HepG2 (cell line): ENCODE measurements around the gene TNFSF10. TPM values are rescaled to one million over a fixed set of nuclear protein-coding genes. Genes with fewer than 3 reads are reported as not detected.

Source experiments
- CERS6 ChIP-seq: sonication (generic); formaldehyde crosslinking; IDR thresholded peaks from 2 replicates; pipeline ENCODE4 v1.5.0; 2020; ENCODE audit warnings: missing genetic modification reagents
- FIP1L1 ChIP-seq: fragments of 200-400 bp; formaldehyde crosslinking; IDR thresholded peaks from 2 replicates; pipeline ENCODE4 v1.6.1; 2018; ENCODE audit warnings: low read depth, mild to moderate bottlenecking, low read length, moderate library complexity, borderline replicate concordance; ENCODE audit not compliant: insufficient read depth
- HNF4G ChIP-seq, 2 experiments: sonication (generic) in 1 of 2; formaldehyde crosslinking in 1 of 2; IDR thresholded peaks; 2 replicates each; pipeline versions ENCODE4 v1.4.0 to v1.6.1; 2011 to 2020; ENCODE audit warnings: borderline replicate concordance in 2 of 2, low read depth in 2 of 2, mild to moderate bottlenecking in 2 of 2, low read length in 1 of 2, missing genetic modification reagents in 1 of 2, moderate library complexity in 1 of 2
- HNRNPH1 ChIP-seq: fragments of 200-400 bp; formaldehyde crosslinking; optimal IDR thresholded peaks from 2 replicates; pipeline ENCODE3; 2017; ENCODE audit warnings: mild to moderate bottlenecking, low read depth, low read length
- IRF9 ChIP-seq: sonication (generic); formaldehyde crosslinking; IDR thresholded peaks from 2 replicates; pipeline ENCODE4 v1.8.0; 2022; ENCODE audit warnings: missing genetic modification reagents, mild to moderate bottlenecking, borderline replicate concordance
- MLXIP ChIP-seq: sonication (generic); formaldehyde crosslinking; IDR thresholded peaks from 2 replicates; pipeline ENCODE4 v1.9.0; 2021; ENCODE audit warnings: missing genetic modification reagents, borderline replicate concordance
- NFIB ChIP-seq: sonication (generic); formaldehyde crosslinking; IDR thresholded peaks from 2 replicates; pipeline ENCODE4 v1.9.0; 2021; ENCODE audit warnings: missing genetic modification reagents, mild to moderate bottlenecking, borderline replicate concordance
- SP1 ChIP-seq, 2 experiments: fragments of 450-650 bp in 1 of 2; sonication (generic) in 1 of 2; formaldehyde crosslinking in 1 of 2; IDR thresholded peaks; 2 replicates each; pipeline versions ENCODE4 v1.4.0 to v1.6.1; 2016 to 2020; ENCODE audit warnings: missing genetic modification reagents in 1 of 2
- ZBTB33 ChIP-seq: sonication (generic); formaldehyde crosslinking; IDR thresholded peaks from 2 replicates; pipeline ENCODE4 v1.4.0; 2020; ENCODE audit warnings: missing genetic modification reagents
- ZNF121 ChIP-seq: sonication (generic); formaldehyde crosslinking; IDR thresholded peaks from 2 replicates; pipeline ENCODE4 v1.5.0; 2020; ENCODE audit warnings: mild to moderate bottlenecking, missing genetic modification reagents
- ZNF556 ChIP-seq: sonication (generic); formaldehyde crosslinking; IDR thresholded peaks from 2 replicates; pipeline ENCODE4 v1.4.0; 2020; ENCODE audit warnings: mild to moderate bottlenecking, missing genetic modification reagents, borderline replicate concordance
- ZNF607 ChIP-seq: sonication (generic); formaldehyde crosslinking; IDR thresholded peaks from 2 replicates; pipeline ENCODE4 v1.5.1; 2020; ENCODE audit warnings: missing genetic modification reagents, mild to moderate bottlenecking, borderline replicate concordance
- ZNF616 ChIP-seq: sonication (generic); formaldehyde crosslinking; IDR thresholded peaks from 2 replicates; pipeline ENCODE4 v1.5.0; 2020; ENCODE audit warnings: low read depth, mild to moderate bottlenecking, missing genetic modification reagents
- ZNF704 ChIP-seq: sonication (generic); formaldehyde crosslinking; IDR thresholded peaks from 2 replicates; pipeline ENCODE4 v1.8.1; 2023; ENCODE audit warnings: mild to moderate bottlenecking, inconsistent platforms, moderate library complexity, missing genetic modification reagents, borderline replicate concordance
- ZNF724P ChIP-seq: sonication (generic); formaldehyde crosslinking; IDR thresholded peaks from 2 replicates; pipeline ENCODE4 v1.8.0; 2022; ENCODE audit warnings: missing genetic modification reagents, borderline replicate concordance
- ZNF83 ChIP-seq: sonication (generic); formaldehyde crosslinking; IDR thresholded peaks from 2 replicates; pipeline ENCODE4 v1.4.0; 2020; ENCODE audit warnings: missing genetic modification reagents, mild to moderate bottlenecking, borderline replicate concordance
- ZNF879 ChIP-seq: sonication (generic); formaldehyde crosslinking; IDR thresholded peaks from 2 replicates; pipeline ENCODE4 v1.8.1; 2023; ENCODE audit warnings: missing genetic modification reagents
- polyA plus RNA-seq, 8 experiments: library from polyadenylated mRNA; depleted of rRNA in 3 of 8; stranded (reverse) in 7 of 8; unstranded in 1 of 8; fragments of >200 nt; fragmentation: Illumina TruSeq in 4 of 8; extraction: Trizol in 4 of 8; gene quantifications; 2 replicates each; pipeline versions ENCODE4 v1.2.1 to v1.2.3, GENCODE V29; 2011 to 2016; ENCODE audit warnings: low read depth in 4 of 8, missing spikeins in 1 of 8, mixed read lengths in 1 of 8; ENCODE audit not compliant: insufficient read depth in 1 of 8
- total RNA-seq, 5 experiments: library from RNA; depleted of rRNA; stranded (reverse); fragments of >200 nt; fragmentation: Illumina TruSeq; extraction: Trizol; gene quantifications; 2 replicates each; pipeline ENCODE4 v1.2.3, GENCODE V29; 2016; ENCODE audit warnings: low read depth in 1 of 5

The TNFSF10 gene
- total and polyA plus RNA-seq, 2 of the 13 experiments (the other 11 are each of a cell fraction or from before 2014, with no cell fraction given) = 8.4 to 9.9 TPM

DNA sequence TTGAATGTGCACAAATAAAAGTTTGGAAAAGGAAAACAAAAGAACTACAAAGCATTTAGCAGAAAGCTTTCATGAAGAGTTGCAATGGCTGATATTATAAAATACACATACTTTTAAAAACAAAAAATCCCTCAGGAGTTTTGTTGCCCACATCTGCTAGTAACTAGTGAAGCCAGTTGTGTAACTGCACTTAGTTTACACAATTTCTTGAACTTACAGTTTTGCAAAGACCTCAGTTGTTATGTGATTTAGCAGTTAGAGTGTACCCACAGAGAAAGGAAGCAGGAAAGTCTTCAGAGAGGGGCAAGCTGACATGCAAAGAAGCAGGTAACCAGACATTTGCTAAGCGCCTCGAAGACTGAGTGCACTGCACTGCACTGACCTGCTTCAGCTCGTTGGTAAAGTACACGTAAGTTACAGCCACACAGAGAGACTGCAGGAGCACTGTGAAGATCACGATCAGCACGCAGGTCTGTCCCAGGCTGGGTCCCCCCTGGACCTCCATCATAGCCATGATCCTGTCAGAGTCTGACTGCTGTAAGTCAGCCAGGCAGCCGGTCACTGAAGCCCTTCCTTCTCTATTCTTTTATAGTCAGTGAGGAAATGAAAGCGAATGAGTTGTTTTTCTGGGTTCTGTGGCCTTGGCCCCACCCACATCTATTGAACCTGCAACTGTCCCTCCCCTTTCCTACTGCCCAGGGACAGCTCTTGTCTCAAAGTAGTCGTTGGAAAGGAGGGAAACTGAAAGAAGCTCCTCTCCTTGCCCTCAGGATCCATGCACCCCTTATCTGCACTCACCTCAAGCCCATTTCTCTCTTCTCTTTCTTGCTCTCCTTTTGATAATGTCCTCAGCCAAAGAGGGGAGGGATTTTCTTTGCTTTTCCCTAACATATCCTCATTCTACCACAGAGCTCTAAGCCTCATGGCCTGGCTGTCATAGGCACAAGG, at the start of gene TNFSF10 (continued):
- TF ChIP-seq MLXIP (no peak), ZNF724P (CRISPR knock-in tag) (no peak), HNF4G (IDR thresholded peaks at IDR 0.05; ENCODE audit: borderline replicate concordance, low read depth, low read length) (no peak), HNF4G (CRISPR knock-in tag; IDR thresholded peaks at IDR 0.05; ENCODE audit: borderline replicate concordance, low read depth) (no peak), HNRNPH1 (no peak), FIP1L1 (no peak), ZNF83 (no peak), ZBTB33 (CRISPR knock-in tag) (no peak), SP1 (IDR thresholded peaks at IDR 0.05) (no peak), SP1 (CRISPR knock-in tag; IDR thresholded peaks at IDR 0.05) (0 out of 2 replicates have a peak, but pooled peaks have one; percentile 23), ZNF879 (CRISPR knock-in tag) (no peak), NFIB (CRISPR knock-in tag) (no peak), CERS6 (no peak), ZNF121 (CRISPR knock-in tag) (peak; percentile 91), ZNF556 (CRISPR knock-in tag) (no peak), ZNF616 (CRISPR knock-in tag) (no peak), IRF9 (CRISPR knock-in tag) (peak; percentile 81; the same call in 1 of the 2 replicates), ZNF704 (no peak), ZNF607 (CRISPR knock-in tag) (no peak)
